GM12878 (cell line): Measurements from ENCODE around the gene LGI1. TPM values are rescaled to one million over a fixed set of nuclear protein-coding genes. Genes with fewer than 3 reads are reported as not detected.

Source experiments
- ATAC-seq: fragments of 200-7000 bp; cut with Tn5 transposase; 3 replicates; pipeline ENCODE4 v1.9.1; 2020; ENCODE audit warnings: mild to moderate bottlenecking, moderate library complexity
- BruUV-seq: library from RNA; stranded (reverse); fragments of 400-500 nt; replicated peaks from 2 replicates; lab custom pipeline; 2021; lab: Mats Ljungman, UMichigan
- CTCF ChIA-PET: fragments of 300-600 bp; sonication (Branson Sonifier 250); formaldehyde crosslinking; extraction: SDS; loops from one replicate; lab custom pipeline; 2021; ENCODE audit warnings: inconsistent platforms; lab: Yijun Ruan, JAX
- POLR2A ChIA-PET: fragments of 350-600 bp; formaldehyde crosslinking; extraction: SDS; loops from one replicate; lab custom pipeline; 2021; ENCODE audit warnings: inconsistent platforms; lab: Charles Lee
- RAD21 ChIA-PET: fragments of 300-600 bp; sonication (Branson Sonifier 250); formaldehyde crosslinking; loops from one replicate; lab custom pipeline; 2023; ENCODE audit warnings: antibody characterized with exemption; ENCODE audit not compliant: unreplicated experiment; lab: Charles Lee
- SMC1A ChIA-PET: fragments of 300-600 bp; sonication (Branson Sonifier 250); formaldehyde crosslinking; loops from one replicate; lab custom pipeline; 2023; ENCODE audit not compliant: unreplicated experiment, uncharacterized antibody; lab: Charles Lee
- DNase-seq: peaks from one replicate; pipeline ENCODE4 v3.0.0-alpha.2; 2011; ENCODE audit warnings: low read depth, low spot score
- FAIRE-seq: peaks from 3 replicates; lab custom pipeline; 2011; peaks lifted over from hg19 to GRCh38; lab: Jason Lieb, UNC
- H2AFZ ChIP-seq: 2 replicates; pipeline ENCODE4 v1.6.0; 2011; ENCODE audit warnings: low read depth, low read length, control low read depth; ENCODE audit not compliant: control insufficient read depth
- H3K27ac ChIP-seq: 2 replicates; pipeline ENCODE4 v1.5.1; 2011; ENCODE audit warnings: control low read depth; ENCODE audit not compliant: control insufficient read depth, insufficient read depth
- H3K27me3 ChIP-seq, 2 experiments: replicated peaks in 1 of 2; 2 replicates each; pipeline versions ENCODE4 v1.6.0 to v1.6.1; 2011; ENCODE audit warnings: low read length in 1 of 2; ENCODE audit not compliant: control insufficient read depth in 2 of 2, insufficient read depth in 2 of 2
- H3K36me3 ChIP-seq, 2 experiments: 2 replicates each; pipeline ENCODE4 v1.5.1; 2011; ENCODE audit warnings: low read length in 1 of 2; ENCODE audit not compliant: control insufficient read depth in 2 of 2, insufficient read depth in 2 of 2
- H3K4me1 ChIP-seq: 2 replicates; pipeline ENCODE4 v1.6.1; 2011; ENCODE audit warnings: mild to moderate bottlenecking, low read length, moderate library complexity, mixed read lengths; ENCODE audit not compliant: control insufficient read depth, insufficient read depth
- H3K4me2 ChIP-seq: 2 replicates; pipeline ENCODE4 v1.6.0; 2011; ENCODE audit warnings: control low read depth; ENCODE audit not compliant: control insufficient read depth, insufficient read depth
- H3K4me3 ChIP-seq: fragments of 200-600 bp; sonication (generic); 2 replicates; pipeline ENCODE4 v1.5.1; 2016
- H3K79me2 ChIP-seq: 2 replicates; pipeline ENCODE4 v1.6.0; 2011; ENCODE audit warnings: low read length; ENCODE audit not compliant: control insufficient read depth, insufficient read depth
- H3K9ac ChIP-seq: 2 replicates; pipeline ENCODE4 v1.8.0; 2011; ENCODE audit warnings: low read length, control low read depth, mixed read lengths; ENCODE audit not compliant: control insufficient read depth, insufficient read depth
- H3K9me3 ChIP-seq: replicated peaks from 3 replicates; pipeline ENCODE4 v1.5.1; 2011; ENCODE audit warnings: mild to moderate bottlenecking, low read length; ENCODE audit not compliant: control insufficient read depth, insufficient read depth
- H4K20me1 ChIP-seq: 2 replicates; pipeline ENCODE4 v1.6.0; 2011; ENCODE audit not compliant: control insufficient read depth, insufficient read depth
- BHLHE40 ChIP-seq, 2 experiments: fragments of 450-650 bp in 1 of 2; IDR thresholded peaks; 2 replicates each; pipeline ENCODE4 v1.6.1; 2011 to 2017; ENCODE audit warnings: low read depth in 2 of 2, borderline replicate concordance in 1 of 2, improper control_type of control experiment in 1 of 2, low read length in 1 of 2, mild to moderate bottlenecking in 1 of 2
- CBFB ChIP-seq: IDR thresholded peaks from 2 replicates; pipeline ENCODE4 v1.6.1; 2016; ENCODE audit warnings: antibody characterized with exemption, low read depth
- IRF5 ChIP-seq: fragments of 450-650 bp; IDR thresholded peaks from 2 replicates; pipeline ENCODE4 v1.6.1; 2017; ENCODE audit warnings: borderline replicate concordance
- RELA ChIP-seq: fragments of 450-650 bp; IDR thresholded peaks from 2 replicates; pipeline ENCODE4 v1.8.0; 2014; ENCODE audit warnings: borderline replicate concordance; ENCODE audit not compliant: partially characterized antibody
- SPI1 ChIP-seq: IDR thresholded peaks from 2 replicates; pipeline ENCODE4 v1.6.1; 2011; ENCODE audit warnings: low read depth, mild to moderate bottlenecking, low read length, moderate library complexity, borderline replicate concordance; ENCODE audit not compliant: insufficient read depth
- STAT3 ChIP-seq: IDR thresholded peaks from 2 replicates; pipeline ENCODE4 v1.6.1; 2011; ENCODE audit warnings: low read depth, low read length, improper control_type of control experiment
- WGBS: methylation state at CpG from one replicate; pipeline ENCODE4 v1.1.6; 2016; ENCODE audit warnings: low lambda C conversion rate; ENCODE audit not compliant: insufficient replicate concordance, insufficient coverage; ENCODE audit errors: missing lambda C conversion rate; 5-methylcytosine and 5-hydroxymethylcytosine counted together
- in situ Hi-C: fragments of 300-500 bp; cut with MboI; formaldehyde crosslinking; loops from 9 replicates; pipeline ENCODE4 v1.14.3; 2018; ENCODE audit warnings: mixed read lengths
- intact Hi-C: fragments of 100-400 bp; cut with micrococcal nuclease; formaldehyde crosslinking; loops from one replicate; pipeline ENCODE4 v1.14.2; 2022; ENCODE audit not compliant: unreplicated experiment
- polyA plus RNA-seq, 11 experiments: library from polyadenylated mRNA; depleted of rRNA in 4 of 11; unstranded in 6 of 11; stranded (reverse) in 5 of 11; fragments of >200 nt; fragmentation: Nextera tagmentation in 4 of 11; fragmentation: Illumina TruSeq in 1 of 11; extraction: Ambion mirVana in 4 of 11; extraction: Trizol in 1 of 11; gene quantifications; 1 replicate in 1 of 11; 2 replicates in 10 of 11; pipeline versions ENCODE4 v1.2.1 to v1.2.3, GENCODE V29; 2011 to 2016; ENCODE audit warnings: inconsistent platforms in 2 of 11, missing spikeins in 2 of 11, low read depth in 1 of 11
- total RNA-seq, 4 experiments: library from RNA; depleted of rRNA in 3 of 4; stranded (reverse); fragments of >200 nt in 3 of 4; fragmentation: Illumina TruSeq in 1 of 4; extraction: Trizol in 1 of 4; gene quantifications; 2 replicates each; pipeline versions ENCODE4 v1.2.1 to v1.2.3, GENCODE V29; 2013 to 2021

Gene LGI1
- total and polyA plus RNA-seq, 10 of the 15 experiments (the other 5 are each of a cell fraction or from before 2014, with no cell fraction given), result not detected

- CTCF ChIA-PET, result no interaction called here
- TF ChIP-seq RELA (no peak), BHLHE40 (IDR thresholded peaks at IDR 0.05; ENCODE audit: borderline replicate concordance in 1 of 2, low read depth in 2 of 2, low read length in 1 of 2) (0 out of 4 replicates have a peak, but pooled peaks of 1 of the 2 experiments have one; percentile 25), STAT3 (no peak), SPI1 (peak; percentile 65; the same call in 1 of the 2 replicates)
- intact Hi-C loops (no loop called here), in situ Hi-C loops (no loop called here)
- Histone ChIP-seq H3K4me2 (0 out of 2 replicates have a peak overlapping the region, but pooled peaks have one; percentile 9), H2AFZ (no peak overlapping the region), H3K9ac (no peak overlapping the region), H3K27me3 (peaks cover 0 to 5% of the 10 kb centered on the region in 2 experiments; a peak in 1 of 4 replicates), H3K79me2 (no peaks in the 10 kb centered on the region), H3K27ac (no peak overlapping the region), H3K4me1 (no peaks in the 10 kb centered on the region), H4K20me1 (no peaks in the 10 kb centered on the region), H3K36me3 (no peaks in the 10 kb centered on the region), H3K9me3 (no peaks in the 10 kb centered on the region), H3K4me3 (no peak overlapping the region)
- no TSS peak for BruUV-seq
- POLR2A ChIA-PET, result no interaction called here
- DNase-seq (peak; percentile 25), FAIRE-seq (peak; percentile 70), ATAC-seq (peak; percentile 95)
- whole genome bisulfite sequencing, result 2% methylated on average over 5 of the region's 5 CpGs
- RAD21 ChIA-PET, result no interaction called here
- SMC1A ChIA-PET, result no interaction called here
Measured at GRCh38 chr10:93762979-93763391, 5.2 kb downstream of the LGI1 start.

GRCh38 chr10:93766918-93767317 lies 9.2 kb downstream of the LGI1 start:
- BruUV-seq, result no TSS peak
- TF ChIP-seq CBFB (no peak), IRF5 (no peak)
- Histone ChIP-seq H3K27me3 (peaks cover 0 to 2% of the 10 kb centered on the region in 2 experiments; a peak in 2 of 4 replicates), H2AFZ (no peak overlapping the region), H3K4me1 (no peaks in the 10 kb centered on the region), H4K20me1 (no peaks in the 10 kb centered on the region), H3K4me3 (no peak overlapping the region), H3K9me3 (no peaks in the 10 kb centered on the region), H3K9ac (no peak overlapping the region), H3K4me2 (no peak overlapping the region), H3K79me2 (no peaks in the 10 kb centered on the region), H3K36me3 (no peaks in the 10 kb centered on the region), H3K27ac (no peak overlapping the region)
- in situ Hi-C loops, result no loop called here
- RAD21 ChIA-PET, result no interaction called here
- WGBS, result 66% methylated on average over 2 of the region's 2 CpGs
- ATAC-seq, result no peak
- POLR2A ChIA-PET, result no interaction called here
- intact Hi-C loops, result no loop called here
- SMC1A ChIA-PET, result no interaction called here
- CTCF ChIA-PET, result no interaction called here
- no peak for DNase-seq
- no peak for FAIRE-seq
